GM19025 (cell line): ENCODE results near the gene RAB39B.
"Not testable (repeated sequence)": the region's sequence is repeated elsewhere in the genome, so short reads cannot be mapped to it uniquely, and the experiment has no call there.

Experiments
- ATAC-seq: cut with Tn5 transposase; IDR thresholded peaks from one replicate; pipeline ENCODE4 v1.9.1; 2021; ENCODE audit warnings: mild to moderate bottlenecking, low read depth, moderate library complexity; ENCODE audit not compliant: unreplicated experiment

The RAB39B gene

GRCh38 chrX:155263854-155264628, at the start of gene RAB39B:
Gene RAB39B, minus strand, starts transcription at chrX:155264491. Its CDS starts 203 bp downstream, at chrX:155264288.
- peak; percentile 89 for ATAC-seq

- ATAC-seq = no peak
These were observed 49.5 kb upstream of the RAB39B start for GRCh38 chrX:155313766-155314165.

GRCh38 chrX:155293771-155294170, 29.5 kb upstream of the RAB39B start:
- ATAC-seq = no peak

GRCh38 chrX:155279873-155280272, 15.6 kb upstream of the RAB39B start:
- ATAC-seq = no peak

GRCh38 chrX:155270969-155271368, 6.7 kb upstream of the RAB39B start:
- no peak for ATAC-seq

- not testable (repeated sequence) for ATAC-seq
These were observed 3.7 kb upstream of the RAB39B start for GRCh38 chrX:155267995-155268394.

GRCh38 chrX:155266439-155266838, 2.1 kb upstream of the RAB39B start:
- no peak for ATAC-seq

GRCh38 chrX:155262970-155263754, 1.1 kb downstream of the RAB39B start:
- ATAC-seq = no peak

- no peak for ATAC-seq
These were observed 4.5 kb downstream of the RAB39B start for GRCh38 chrX:155259752-155260151.

- no peak for ATAC-seq
These were observed 12.9 kb downstream of the RAB39B start for GRCh38 chrX:155251391-155251790.

GRCh38 chrX:155247497-155247896, 16.8 kb downstream of the RAB39B start:
- no peak for ATAC-seq

GRCh38 chrX:155246748-155247147, 17.5 kb downstream of the RAB39B start:
- ATAC-seq = no peak

GRCh38 chrX:155242300-155242699, 22.0 kb downstream of the RAB39B start:
- ATAC-seq = no peak

- ATAC-seq = no peak
These were observed 26.6 kb downstream of the RAB39B start for GRCh38 chrX:155237719-155238118.

GRCh38 chrX:155235891-155236290, 28.4 kb downstream of the RAB39B start:
- no peak for ATAC-seq

GRCh38 chrX:155231163-155231562, 33.1 kb downstream of the RAB39B start:
- ATAC-seq = peak; percentile 80

GRCh38 chrX:155225774-155226173, 38.5 kb downstream of the RAB39B start:
- ATAC-seq = no peak

GRCh38 chrX:155223746-155224145, 40.5 kb downstream of the RAB39B start:
- ATAC-seq = not testable (repeated sequence)

GRCh38 chrX:155221351-155221750, 42.9 kb downstream of the RAB39B start:
- ATAC-seq = no peak

GRCh38 chrX:155218777-155219176, 45.5 kb downstream of the RAB39B start:
- ATAC-seq = no peak

- no peak for ATAC-seq
These were observed 47.3 kb downstream of the RAB39B start for GRCh38 chrX:155216940-155217440.
